Measurements from ENCODE around the gene TTC21A. TPM values are rescaled to one million over a fixed set of nuclear protein-coding genes. Genes with fewer than 3 reads are reported as not detected.

The TTC21A gene
- total and polyA plus RNA-seq, 4 donors, result 6.1 to 30.4 (median 11.7) TPM

GRCh38 chr3:39118931-39119660 is 11.6 kb downstream of the TTC21A start:
- TF ChIP-seq, protein P1, sequence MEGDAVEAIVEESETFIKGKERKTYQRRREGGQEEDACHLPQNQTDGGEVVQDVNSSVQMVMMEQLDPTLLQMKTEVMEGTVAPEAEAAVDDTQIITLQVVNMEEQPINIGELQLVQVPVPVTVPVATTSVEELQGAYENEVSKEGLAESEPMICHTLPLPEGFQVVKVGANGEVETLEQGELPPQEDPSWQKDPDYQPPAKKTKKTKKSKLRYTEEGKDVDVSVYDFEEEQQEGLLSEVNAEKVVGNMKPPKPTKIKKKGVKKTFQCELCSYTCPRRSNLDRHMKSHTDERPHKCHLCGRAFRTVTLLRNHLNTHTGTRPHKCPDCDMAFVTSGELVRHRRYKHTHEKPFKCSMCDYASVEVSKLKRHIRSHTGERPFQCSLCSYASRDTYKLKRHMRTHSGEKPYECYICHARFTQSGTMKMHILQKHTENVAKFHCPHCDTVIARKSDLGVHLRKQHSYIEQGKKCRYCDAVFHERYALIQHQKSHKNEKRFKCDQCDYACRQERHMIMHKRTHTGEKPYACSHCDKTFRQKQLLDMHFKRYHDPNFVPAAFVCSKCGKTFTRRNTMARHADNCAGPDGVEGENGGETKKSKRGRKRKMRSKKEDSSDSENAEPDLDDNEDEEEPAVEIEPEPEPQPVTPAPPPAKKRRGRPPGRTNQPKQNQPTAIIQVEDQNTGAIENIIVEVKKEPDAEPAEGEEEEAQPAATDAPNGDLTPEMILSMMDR (IDR thresholded peaks at IDR 0.05; ENCODE audit: control extremely low read depth, extremely low read depth), result no peak
- no peaks in the 10 kb centered on the region for H3K9me3 ChIP-seq (ENCODE audit: control insufficient read depth in 4 of 4, insufficient read depth in 3 of 4, low read length in 3 of 4)
- WGBS, 2 donors, result 91 to 93% methylated on average over 5 of the region's 5 CpGs

GRCh38 chr3:39121621-39122020 is 14.1 kb downstream of the TTC21A start:
- Histone ChIP-seq H3K9me3 (ENCODE audit: control insufficient read depth in 4 of 4, insufficient read depth in 3 of 4, low read length in 3 of 4) (no peaks in the 10 kb centered on the region), H3K4me1 (ENCODE audit: control insufficient read depth in 5 of 5, insufficient read depth in 5 of 5, low read length in 5 of 5) (peaks cover 0 to 6% (median 0%) of the 10 kb centered on the region in 5 donors), H3K36me3 (ENCODE audit: control insufficient read depth in 4 of 4, insufficient read depth in 4 of 4, low read length in 4 of 4) (peaks cover 0 to 14% (median 3%) of the 10 kb centered on the region in 4 donors), H3K9ac (ENCODE audit: insufficient read depth in 1 of 2, low read length in 2 of 2) (no peak overlapping the region), H3K4me3 (no peak overlapping the region), H3K27me3 (ENCODE audit: control insufficient read depth in 3 of 3, insufficient read depth in 3 of 3, low read length in 2 of 3) (no peaks in the 10 kb centered on the region), H3K27ac (ENCODE audit: low read depth in 1 of 2, low read length in 1 of 2) (no peak overlapping the region)
- 58 to 77% methylated on average over 2 of the region's 2 CpGs for WGBS, 2 donors
- TF ChIP-seq, protein P1 (IDR thresholded peaks at IDR 0.05; ENCODE audit: control extremely low read depth, extremely low read depth), result no peak
- no peak for DNase-seq
- no peak for ATAC-seq (ENCODE audit: insufficient read depth, low FRiP score)

More at GRCh38 chr3:39118931-39119660, 11.6 kb downstream of the TTC21A start:
- ATAC-seq (ENCODE audit: insufficient read depth, low FRiP score), result no peak
- DNase-seq, result no peak
- Histone ChIP-seq H3K27ac (ENCODE audit: low read depth in 1 of 2, low read length in 1 of 2) (no peak overlapping the region), H3K36me3 (ENCODE audit: control insufficient read depth in 4 of 4, insufficient read depth in 4 of 4, low read length in 4 of 4) (peaks cover 0 to 16% (median 3%) of the 10 kb centered on the region in 4 donors), H3K4me1 (ENCODE audit: control insufficient read depth in 5 of 5, insufficient read depth in 5 of 5, low read length in 5 of 5) (no peaks in the 10 kb centered on the region), H3K9ac (ENCODE audit: insufficient read depth in 1 of 2, low read length in 2 of 2) (no peak overlapping the region), H3K4me3 (no peak overlapping the region), H3K27me3 (ENCODE audit: control insufficient read depth in 3 of 3, insufficient read depth in 3 of 3, low read length in 2 of 3) (no peaks in the 10 kb centered on the region)

- Histone ChIP-seq H3K36me3 (ENCODE audit: control insufficient read depth in 4 of 4, insufficient read depth in 4 of 4, low read length in 4 of 4) (peaks cover 0 to 14% (median 3%) of the 10 kb centered on the region in 4 donors), H3K27me3 (ENCODE audit: control insufficient read depth in 3 of 3, insufficient read depth in 3 of 3, low read length in 2 of 3) (no peaks in the 10 kb centered on the region), H3K27ac (ENCODE audit: low read depth in 1 of 2, low read length in 1 of 2) (no peak overlapping the region), H3K9ac (ENCODE audit: insufficient read depth in 1 of 2, low read length in 2 of 2) (no peak overlapping the region), H3K9me3 (ENCODE audit: control insufficient read depth in 4 of 4, insufficient read depth in 3 of 4, low read length in 3 of 4) (no peaks in the 10 kb centered on the region), H3K4me3 (no peak overlapping the region), H3K4me1 (ENCODE audit: control insufficient read depth in 5 of 5, insufficient read depth in 5 of 5, low read length in 5 of 5) (peaks cover 0 to 6% (median 0%) of the 10 kb centered on the region in 5 donors)
- TF ChIP-seq, protein P1 (IDR thresholded peaks at IDR 0.05; ENCODE audit: control extremely low read depth, extremely low read depth), result no peak
- DNase-seq (no peak), ATAC-seq (ENCODE audit: insufficient read depth, low FRiP score) (no peak)
- whole genome bisulfite sequencing, 2 donors, result 83 to 85% methylated on average over 1 of the region's 1 CpG
Measured at GRCh38 chr3:39122813-39123212, 15.3 kb downstream of the TTC21A start.

All from lung (tissue), 12 donors.